ENCODE measurements around the gene ESF1. TPM values are rescaled to one million over a fixed set of nuclear protein-coding genes. Genes with fewer than 3 reads are reported as not detected.

Gene ESF1
- total and polyA plus RNA-seq, 2 experiments from 2014 or later, result 20.5 to 71.7 TPM

GRCh38 chr20:13817342-13817741 lies 32.6 kb upstream of the ESF1 start:
- Histone ChIP-seq H3K79me2 (replicated peaks; ENCODE audit: insufficient read depth) (no peaks in the 10 kb centered on the region), H3K27me3 (ENCODE audit: insufficient read depth) (no peaks in the 10 kb centered on the region), H3K4me1 (ENCODE audit: insufficient read depth) (no peaks in the 10 kb centered on the region), H3K27ac (ENCODE audit: low read depth) (no peak overlapping the region), H4K20me1 (replicated peaks; ENCODE audit: insufficient read depth) (peaks cover 5% of the 10 kb centered on the region), H3K4me3 (no peak overlapping the region), H3K36me3 (ENCODE audit: insufficient read depth) (peaks cover 33% of the 10 kb centered on the region; the same call in 1 of the 2 replicates), H3F3A (replicated peaks; ENCODE audit: low read depth) (no peaks in the 10 kb centered on the region), H3K9me2 (ENCODE audit: insufficient read depth) (no peaks in the 10 kb centered on the region), H2AFZ (no peak overlapping the region), H3K4me2 (no peak overlapping the region)
- ATAC-seq (no peak), DNase-seq (ENCODE audit: low spot score) (no peak)
- H3K9me3 Mint-ChIP-seq, result no peaks in the 10 kb centered on the region
- peaks cover 38% of the 10 kb centered on the region; the same call in 2 of the 3 replicates for H3K36me3 Mint-ChIP-seq (ENCODE audit: low read depth)
- no peak overlapping the region for H3K27ac Mint-ChIP-seq
- no peaks in the 10 kb centered on the region for H3K4me1 Mint-ChIP-seq
- no peaks in the 10 kb centered on the region for H3K27me3 Mint-ChIP-seq (ENCODE audit: insufficient read depth, low read depth, poor library complexity)
- H3K4me3 Mint-ChIP-seq, result no peak overlapping the region
- no peak for TF ChIP-seq JUNB (IDR thresholded peaks at IDR 0.05; ENCODE audit: unreplicated experiment)
- no peak for TF ChIP-seq POLR2AphosphoS5 (IDR thresholded peaks at IDR 0.05; ENCODE audit: low read depth)
- no peak for TF ChIP-seq REST (IDR thresholded peaks at IDR 0.05; ENCODE audit: unreplicated experiment)
- no peak for TF ChIP-seq CREB1 (CRISPR knock-in tag; IDR thresholded peaks at IDR 0.05; ENCODE audit: low read depth)
- no peak for TF ChIP-seq ETS1 (IDR thresholded peaks at IDR 0.05)
- TF ChIP-seq ZNF462 (CRISPR knock-in tag; IDR thresholded peaks at IDR 0.05), result no peak
- TF ChIP-seq ZNF114 (CRISPR knock-in tag; IDR thresholded peaks at IDR 0.05), result no peak
- no peak for TF ChIP-seq ZNF331 (CRISPR knock-in tag; IDR thresholded peaks at IDR 0.05; ENCODE audit: low read depth)
- no peak for TF ChIP-seq CTCF (conservative IDR thresholded peaks at IDR 0.05; ENCODE audit: low read depth in 2 of 2)
- no peak for TF ChIP-seq EZH2phosphoT487 (IDR thresholded peaks at IDR 0.05; ENCODE audit: unreplicated experiment)
- no peak for TF ChIP-seq NANOG (IDR thresholded peaks at IDR 0.05; ENCODE audit: borderline replicate concordance)
- no peak for TF ChIP-seq EZH2 (IDR thresholded peaks at IDR 0.05; ENCODE audit: low read depth, unreplicated experiment)
- no peak for TF ChIP-seq STAT1 (IDR thresholded peaks at IDR 0.05; ENCODE audit: unreplicated experiment)
